ENCODE results near the gene TWIST2. TPM values are rescaled to one million over a fixed set of nuclear protein-coding genes. Genes with fewer than 3 reads are reported as not detected.

Gene TWIST2
- polyA plus RNA-seq, 1 of the 3 experiments (the other 2 are of a cell fraction) = 19.5 TPM

GRCh38 chr2:238874330-238875050 is 26.6 kb downstream of the TWIST2 start (continued):
- no peak for TF ChIP-seq PBX3 (IDR thresholded peaks at IDR 0.05)
- TF ChIP-seq FOSL2 (IDR thresholded peaks at IDR 0.05; ENCODE audit: borderline replicate concordance, low read depth) = no peak
- TF ChIP-seq MEF2A (IDR thresholded peaks at IDR 0.05; ENCODE audit: borderline replicate concordance, low read depth) = no peak
- no peak for TF ChIP-seq CTCF (IDR thresholded peaks at IDR 0.05)
- no peak for TF ChIP-seq FOXJ3 (CRISPR knock-in tag; IDR thresholded peaks at IDR 0.05)

- ChIA-PET CTCF (interaction anchor here (0.6 to 1.4 kb wide), 3 partner anchors 9 to 636 kb away, joined by 3 read pairs; no protein-coding TSS in a partner anchor), POLR2A (no interaction called here)
- Histone ChIP-seq H3K27ac (ENCODE audit: low read depth in 2 of 2, low read length in 1 of 2) (no peak overlapping the region), H3K9me2 (no peaks in the 10 kb centered on the region), H3K36me3 (replicated peaks in 1 of 2; ENCODE audit: control insufficient read depth in 1 of 2, insufficient read depth in 2 of 2, low read length in 1 of 2) (no peaks in the 10 kb centered on the region), H4K20me1 (ENCODE audit: insufficient read depth) (no peaks in the 10 kb centered on the region), H3K4me1 (ENCODE audit: control insufficient read depth in 1 of 2, insufficient read depth in 2 of 2, low read depth in 1 of 2, low read length in 1 of 2) (no peaks in the 10 kb centered on the region), H3K4me3 (ENCODE audit: low read depth in 2 of 2, low read length in 1 of 2) (no peak overlapping the region), H3K9ac (no peak overlapping the region), H3K4me2 (no peak overlapping the region), H3K9me3 (no peaks in the 10 kb centered on the region), H3K27me3 (ENCODE audit: insufficient read depth) (no peaks in the 10 kb centered on the region), H2AFZ (ENCODE audit: low read depth) (no peak overlapping the region), H3F3A (replicated peaks; ENCODE audit: insufficient read depth) (no peaks in the 10 kb centered on the region), H3K79me2 (ENCODE audit: insufficient read depth) (no peaks in the 10 kb centered on the region)
- DNase-seq = no peak
- WGBS (ENCODE audit: low lambda C conversion rate) = 90% methylated on average over 3 of the region's 3 CpGs
- TF ChIP-seq RCOR1 (IDR thresholded peaks at IDR 0.05; ENCODE audit: low read length) (no peak), CTCF (IDR thresholded peaks at IDR 0.05) (peak; percentile 36)
Measured at GRCh38 chr2:238875101-238875470, 27.2 kb downstream of the TWIST2 start.

- Histone ChIP-seq H3K4me3 (ENCODE audit: low read depth in 2 of 2, low read length in 1 of 2) (no peak overlapping the region), H4K20me1 (ENCODE audit: insufficient read depth) (no peaks in the 10 kb centered on the region), H3K36me3 (replicated peaks in 1 of 2; ENCODE audit: control insufficient read depth in 1 of 2, insufficient read depth in 2 of 2, low read length in 1 of 2) (no peaks in the 10 kb centered on the region), H2AFZ (ENCODE audit: low read depth) (no peak overlapping the region), H3K27me3 (ENCODE audit: insufficient read depth) (no peaks in the 10 kb centered on the region), H3K4me2 (no peak overlapping the region), H3K9me3 (no peaks in the 10 kb centered on the region), H3K9ac (no peak overlapping the region), H3F3A (replicated peaks; ENCODE audit: insufficient read depth) (no peaks in the 10 kb centered on the region), H3K27ac (ENCODE audit: low read depth in 2 of 2, low read length in 1 of 2) (no peak overlapping the region), H3K79me2 (ENCODE audit: insufficient read depth) (no peaks in the 10 kb centered on the region), H3K4me1 (ENCODE audit: control insufficient read depth in 1 of 2, insufficient read depth in 2 of 2, low read depth in 1 of 2, low read length in 1 of 2) (no peaks in the 10 kb centered on the region), H3K9me2 (no peaks in the 10 kb centered on the region)
- TF ChIP-seq FOXM1 (IDR thresholded peaks at IDR 0.05; ENCODE audit: low read depth) (no peak), NRF1 (IDR thresholded peaks at IDR 0.05; ENCODE audit: low read depth, low read length) (no peak), MEF2A (IDR thresholded peaks at IDR 0.05; ENCODE audit: borderline replicate concordance, low read depth) (no peak), MAX (IDR thresholded peaks at IDR 0.05; ENCODE audit: low read depth) (no peak), USF2 (IDR thresholded peaks at IDR 0.05; ENCODE audit: borderline replicate concordance, low read depth, low read length) (no peak), RAD21 (IDR thresholded peaks at IDR 0.05; ENCODE audit: low read length) (no peak), JUND (IDR thresholded peaks at IDR 0.05) (no peak), ZBTB33 (IDR thresholded peaks at IDR 0.05; ENCODE audit: borderline replicate concordance, low read depth) (no peak)
- ChIA-PET POLR2A (no interaction called here), CTCF (interaction anchor here (1.2 kb wide), 1 partner anchor 17 kb away, joined by 3 read pairs; no protein-coding TSS in a partner anchor)
- no peak for DNase-seq
- 86% methylated on average over 12 of the region's 17 CpGs for WGBS (ENCODE audit: low lambda C conversion rate)
Measured at GRCh38 chr2:238875471-238876231, 27.8 kb downstream of the TWIST2 start.
